HG03025 (cell line): ENCODE data around the gene MDM1.
A peak's percentile ranks its signal among the peaks of the same experiment; 100 is the strongest.

Source experiments
- ATAC-seq: cut with Tn5 transposase; IDR thresholded peaks from one replicate; pipeline ENCODE4 v1.9.1; 2021; ENCODE audit warnings: mild to moderate bottlenecking, moderate library complexity; ENCODE audit not compliant: unreplicated experiment, low FRiP score

The MDM1 gene

DNA sequence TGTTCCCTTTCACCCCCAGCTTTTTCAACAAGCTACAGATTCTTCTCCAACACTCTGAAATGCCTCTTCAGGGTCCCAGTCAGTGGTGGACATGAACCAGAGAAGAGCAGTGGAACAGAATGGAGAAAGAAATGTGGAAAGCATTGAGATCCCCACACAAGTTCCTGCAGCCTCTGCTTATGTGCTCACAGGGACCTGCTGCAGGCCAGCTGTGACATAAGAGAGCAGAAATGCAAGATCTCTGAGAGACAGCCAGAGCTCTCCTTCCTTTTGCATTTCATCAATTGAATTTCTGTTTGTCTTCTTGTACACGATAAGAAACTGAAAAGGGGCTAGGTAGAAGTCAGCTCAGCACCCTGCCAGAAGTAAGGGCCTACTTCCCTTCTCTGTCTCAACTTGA, 6.2 kb downstream of the MDM1 start:
- no peak for ATAC-seq

DNA sequence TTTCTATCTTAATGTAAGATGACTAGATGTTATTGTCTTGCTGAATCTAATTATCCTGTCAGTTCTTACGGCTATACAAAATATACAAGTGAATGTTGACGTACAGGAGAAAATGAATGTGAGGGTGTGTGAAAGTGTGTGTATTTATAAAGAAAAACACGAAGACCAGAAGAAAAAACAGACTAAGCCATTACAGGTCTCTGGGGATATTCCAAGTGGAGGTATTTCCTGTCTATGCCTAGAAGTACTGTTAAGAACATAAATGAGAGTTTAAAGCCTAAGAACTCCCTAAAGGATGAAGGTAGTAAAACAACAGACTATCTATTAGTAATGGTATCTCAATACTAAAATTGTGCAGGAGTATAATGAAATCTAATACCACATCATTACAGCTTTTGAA, 7.6 kb downstream of the MDM1 start:
- no peak for ATAC-seq

DNA sequence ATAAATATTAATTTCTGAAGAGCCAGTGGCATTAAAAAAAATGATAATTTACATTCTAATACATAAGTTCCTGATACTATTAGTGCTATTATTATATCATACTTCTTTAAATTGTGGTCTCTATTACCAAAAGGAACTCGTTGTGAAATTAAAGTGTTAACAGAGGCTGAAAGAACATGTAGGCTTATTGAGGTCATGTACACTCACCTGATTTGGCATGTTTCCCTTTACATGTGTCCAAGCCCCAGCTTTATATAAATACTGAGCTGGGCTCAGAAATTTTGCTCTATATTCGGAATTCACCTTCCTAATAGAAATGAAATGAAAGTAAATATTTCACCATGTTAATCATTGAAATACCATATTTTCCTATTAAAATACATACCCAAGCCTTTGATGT, 11.0 kb downstream of the MDM1 start:
- ATAC-seq, result no peak

DNA sequence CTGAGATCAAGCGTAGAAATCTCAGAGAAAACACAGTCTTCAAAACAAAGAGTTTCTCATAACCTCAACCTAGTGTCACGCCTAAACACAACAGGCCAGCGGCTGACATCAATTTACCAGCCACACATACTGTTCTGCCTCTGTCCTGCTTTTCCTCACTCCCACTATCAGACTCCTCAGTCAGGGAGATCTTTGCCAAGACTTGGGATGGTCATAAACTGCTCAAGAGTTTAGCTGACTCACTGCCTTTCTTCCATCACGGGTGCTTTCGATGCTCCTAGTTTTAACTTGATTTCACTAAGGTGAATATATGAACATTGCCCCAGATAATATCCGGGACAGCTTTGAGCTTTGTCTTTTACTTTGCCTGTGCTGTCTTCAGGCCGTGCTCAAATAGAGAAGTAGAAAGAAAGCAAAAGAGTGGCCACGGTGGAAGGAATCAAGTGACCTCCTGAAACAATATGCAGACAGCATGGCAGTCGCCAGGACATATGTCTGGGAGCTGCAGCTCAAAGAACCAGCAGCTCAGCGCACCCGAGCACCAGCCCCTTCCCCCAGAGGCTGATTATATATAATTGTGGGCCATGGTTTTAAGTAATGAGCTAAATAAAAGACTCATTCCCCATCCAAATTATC, 12.1 kb downstream of the MDM1 start:
- no peak for ATAC-seq

DNA sequence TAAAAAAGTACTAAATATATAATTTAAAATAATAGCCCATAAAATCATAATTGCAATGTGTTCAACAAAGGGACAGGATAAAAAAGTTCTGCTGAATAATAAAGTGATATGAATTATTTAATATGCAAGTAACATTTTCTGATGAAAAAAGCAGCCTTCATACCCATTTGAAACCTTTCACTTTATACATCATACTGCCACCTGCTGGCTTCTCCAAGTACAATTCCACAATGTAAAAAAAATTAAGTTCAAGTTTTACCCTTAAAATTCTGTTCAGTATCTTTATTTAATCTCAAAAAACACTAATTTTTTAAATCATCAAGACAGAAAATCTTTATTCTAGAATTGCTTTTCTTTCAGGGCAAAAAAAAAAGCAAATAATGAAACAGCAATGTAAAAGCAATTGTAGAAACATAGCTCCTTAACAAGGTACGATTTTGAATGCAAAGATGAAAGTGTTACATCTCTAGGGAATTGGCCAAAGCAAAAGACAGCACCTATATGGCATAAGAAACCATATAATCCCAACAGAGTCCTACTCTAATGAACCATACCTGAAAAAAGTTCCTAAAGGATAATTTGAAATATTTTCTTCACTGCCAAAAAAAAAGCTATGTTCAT, 15.0 kb downstream of the MDM1 start:
- no peak for ATAC-seq

DNA sequence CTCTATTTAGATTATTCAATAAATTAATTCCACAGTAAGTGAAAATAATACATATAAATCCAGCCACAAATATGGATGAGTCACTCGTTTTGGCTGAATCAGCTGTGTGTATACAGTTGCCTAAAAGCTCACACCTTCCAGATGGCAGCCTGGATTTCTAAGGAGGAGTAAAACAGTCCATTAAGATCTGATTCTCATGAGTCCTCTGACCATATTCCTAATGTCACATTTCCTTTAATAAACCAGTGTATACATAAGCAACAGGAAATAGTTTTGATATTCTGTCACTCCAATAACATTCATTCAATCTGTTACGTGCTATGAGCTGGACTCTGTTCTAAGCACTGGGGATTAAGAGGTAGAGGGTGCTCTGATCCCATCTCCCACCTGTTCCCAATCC, 21.8 kb downstream of the MDM1 start:
- ATAC-seq, result no peak

DNA sequence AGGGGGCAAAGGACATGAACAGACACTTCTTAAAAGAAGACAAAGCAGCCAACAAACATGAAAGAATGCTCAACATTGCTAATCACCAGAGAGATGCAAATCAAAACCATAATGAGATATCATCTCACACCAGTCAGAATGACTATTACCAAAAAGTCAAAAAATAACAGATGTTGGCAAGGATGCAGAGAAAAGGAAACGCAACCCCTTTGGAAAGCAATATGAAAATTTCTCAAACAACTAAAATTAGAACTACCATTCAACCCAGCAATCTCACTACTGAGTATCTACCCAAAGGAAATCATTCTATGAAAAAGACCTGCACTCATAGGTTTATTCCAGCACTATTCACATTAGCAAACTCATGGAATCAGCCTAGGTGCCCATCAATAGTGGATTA, 25.6 kb downstream of the MDM1 start:
- no peak for ATAC-seq

DNA sequence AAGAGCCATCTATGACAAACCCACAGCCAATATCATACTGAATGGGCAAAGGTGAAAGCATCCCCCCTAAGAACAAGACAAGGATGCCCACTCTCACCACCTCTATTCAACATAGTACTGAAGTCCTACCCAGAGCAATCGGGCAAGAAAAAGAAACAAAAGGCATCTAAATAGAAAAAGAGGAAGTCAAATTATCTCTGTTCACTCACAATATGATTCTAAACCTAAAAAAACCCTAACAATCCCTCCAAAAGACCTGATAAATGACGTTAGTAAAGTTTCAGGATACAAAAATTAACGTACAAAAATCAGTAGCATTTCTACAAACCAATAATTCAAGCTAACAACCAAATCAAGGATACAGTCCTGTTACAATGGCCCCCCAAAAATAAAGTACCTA, 26.9 kb downstream of the MDM1 start:
- ATAC-seq, result no peak

DNA sequence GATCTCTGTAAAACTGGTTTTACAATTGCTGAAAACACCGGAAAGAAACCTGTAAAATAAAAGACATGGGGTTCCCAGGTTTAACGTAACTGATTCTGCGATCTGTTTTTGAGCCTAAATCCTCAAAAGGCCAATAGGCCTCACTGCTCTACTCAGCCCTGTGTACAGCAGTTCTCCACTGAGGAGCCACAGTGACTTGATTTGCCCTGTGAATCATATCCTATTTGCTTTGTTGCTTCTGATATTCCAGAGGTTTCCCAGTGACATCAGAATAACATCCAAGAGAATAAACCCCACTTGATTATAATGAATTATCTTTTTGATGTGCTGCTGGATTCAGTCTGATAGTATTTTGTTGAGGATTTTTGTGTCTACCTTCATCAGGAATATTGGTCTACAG, 27.5 kb downstream of the MDM1 start:
- ATAC-seq, result no peak

DNA sequence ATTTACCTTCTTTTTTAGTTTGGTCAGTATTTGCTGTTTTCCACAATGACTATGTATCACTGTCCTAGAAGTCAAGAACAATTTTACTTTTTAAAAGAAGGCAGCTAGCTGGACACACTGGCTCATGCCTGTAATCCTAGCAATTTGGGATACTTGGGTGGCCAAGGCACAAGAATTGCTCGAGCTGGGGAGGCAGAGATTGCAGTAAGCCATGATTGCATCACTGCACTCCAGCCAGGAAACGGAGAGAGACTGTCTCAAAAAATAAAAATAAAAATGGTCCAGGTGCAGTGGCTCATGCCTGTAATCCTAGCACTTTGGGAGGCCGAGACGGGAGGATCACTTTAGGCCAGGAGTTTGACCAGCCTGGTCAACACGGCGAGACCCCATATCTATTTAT, 28.3 kb downstream of the MDM1 start:
- ATAC-seq, result no peak

DNA sequence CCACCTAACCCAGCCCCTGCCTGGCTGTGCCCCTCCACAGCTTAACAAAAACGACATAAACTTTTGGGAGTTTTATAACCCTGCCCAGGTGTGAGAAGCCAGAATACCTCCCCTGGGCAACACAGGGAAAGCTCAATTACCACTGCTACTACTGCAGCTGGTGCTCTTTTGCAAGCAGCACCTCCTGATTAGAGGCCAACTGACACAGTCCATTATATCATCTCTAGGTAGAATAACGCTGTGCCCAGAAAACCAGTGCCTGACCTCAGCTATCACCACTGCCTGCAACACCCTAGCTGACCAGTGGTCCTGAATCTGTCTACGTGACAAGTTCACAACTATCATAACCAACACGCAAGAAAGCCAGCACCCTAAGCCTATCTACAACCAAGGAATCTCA, 34.2 kb downstream of the MDM1 start:
- ATAC-seq, result no peak

DNA sequence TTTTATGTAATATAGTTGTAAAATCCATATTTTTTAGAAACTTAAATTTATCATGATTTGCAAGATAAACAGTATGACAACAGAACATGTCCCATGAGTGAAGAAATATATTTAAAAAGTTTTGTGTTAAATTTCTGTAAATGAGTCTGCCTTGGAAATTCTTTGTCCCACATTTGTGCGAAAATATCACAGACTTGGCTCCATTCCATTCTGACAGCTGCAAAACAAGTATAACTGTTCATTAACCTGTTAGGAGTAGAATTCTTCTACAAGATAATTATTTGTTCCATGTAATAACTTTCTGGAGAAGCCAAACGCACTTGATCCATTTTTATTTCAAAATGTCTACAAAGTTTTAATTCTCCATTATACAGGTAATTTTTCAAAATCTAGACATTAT, 37.9 kb downstream of the MDM1 start:
- no peak for ATAC-seq

DNA sequence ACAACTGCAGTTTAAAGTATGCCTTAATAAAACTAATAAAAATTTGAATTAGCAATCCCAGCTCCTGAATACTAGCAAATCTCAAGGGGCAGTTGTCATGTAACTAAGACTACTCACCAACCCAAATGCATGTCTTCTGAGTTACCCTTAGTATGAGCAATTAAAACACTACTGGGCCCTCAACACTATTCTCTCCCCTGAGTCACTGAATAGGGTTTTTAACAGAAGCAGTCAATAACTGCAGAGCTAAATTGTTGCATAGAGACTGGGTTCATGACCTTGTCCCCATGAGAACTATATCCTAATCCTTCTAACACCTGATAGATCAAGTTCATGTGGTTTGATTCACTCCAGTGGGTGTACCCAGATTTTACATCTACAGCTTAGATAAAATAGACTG, 38.8 kb downstream of the MDM1 start:
- no peak for ATAC-seq

DNA sequence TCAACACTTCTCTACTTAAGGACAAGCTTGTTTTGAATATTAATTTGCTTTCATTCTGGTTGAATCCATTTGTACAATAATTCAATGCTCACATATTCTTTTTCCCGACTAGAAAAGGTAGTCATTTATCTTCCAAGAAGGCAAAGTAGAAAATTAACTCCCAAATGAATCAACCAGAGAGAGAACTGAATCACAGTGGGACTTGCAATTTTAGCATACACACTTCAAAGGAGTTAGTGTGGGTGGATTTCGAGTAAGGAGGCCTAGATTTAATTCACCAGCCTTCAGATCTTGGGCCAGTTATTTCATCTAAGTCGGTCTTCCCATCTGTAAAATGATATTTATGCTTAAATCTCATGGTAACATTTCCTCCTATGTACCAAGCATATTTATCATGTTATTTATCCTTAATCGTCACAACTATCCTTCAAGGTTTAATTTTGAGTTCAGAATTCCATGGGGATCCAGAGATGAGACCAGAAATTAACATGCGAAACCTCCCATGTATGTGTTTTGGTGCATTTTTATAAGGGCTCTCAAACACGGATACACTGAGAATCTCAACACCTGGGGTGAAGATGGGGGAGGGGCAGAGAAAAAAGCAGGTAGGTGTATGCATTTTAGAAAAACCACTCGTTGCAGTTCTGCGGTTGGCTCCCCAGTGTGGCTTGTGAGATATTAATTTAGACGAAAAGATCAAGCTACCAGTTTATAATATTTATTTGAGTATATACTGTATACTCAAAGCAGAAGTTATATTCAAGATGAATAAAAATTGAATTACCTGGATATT, 39.8 kb downstream of the MDM1 start:
- no peak for ATAC-seq

DNA sequence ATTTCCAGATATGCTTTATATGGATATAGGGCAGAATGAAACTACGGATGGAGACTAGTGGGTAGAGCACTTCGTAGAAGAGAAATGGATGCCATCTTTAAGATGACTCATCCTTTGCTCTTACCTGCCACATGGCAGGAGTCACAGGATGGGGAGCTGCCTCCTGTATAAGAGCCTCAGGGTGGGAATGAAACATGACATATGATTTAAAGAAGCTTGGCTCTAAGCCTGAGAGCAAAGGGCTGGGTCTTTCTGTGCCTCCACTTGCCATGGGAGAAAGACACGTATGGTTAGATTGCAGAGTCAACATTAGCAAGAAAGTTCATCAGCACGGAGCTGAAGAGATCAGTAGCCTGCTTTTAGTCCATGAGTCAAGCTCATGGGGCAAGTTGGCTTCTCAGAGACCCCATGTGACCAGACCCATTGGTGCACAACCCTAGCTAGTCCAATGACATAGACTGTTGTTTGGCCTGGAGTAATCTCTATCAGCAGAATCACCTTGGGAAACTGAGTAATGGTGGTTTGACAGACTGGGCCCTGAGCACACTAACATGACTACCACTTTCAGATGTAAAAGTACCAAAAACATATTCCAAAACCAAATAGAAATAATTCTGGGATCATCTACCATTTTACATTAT, 40.6 kb downstream of the MDM1 start:
- ATAC-seq, result no peak

DNA sequence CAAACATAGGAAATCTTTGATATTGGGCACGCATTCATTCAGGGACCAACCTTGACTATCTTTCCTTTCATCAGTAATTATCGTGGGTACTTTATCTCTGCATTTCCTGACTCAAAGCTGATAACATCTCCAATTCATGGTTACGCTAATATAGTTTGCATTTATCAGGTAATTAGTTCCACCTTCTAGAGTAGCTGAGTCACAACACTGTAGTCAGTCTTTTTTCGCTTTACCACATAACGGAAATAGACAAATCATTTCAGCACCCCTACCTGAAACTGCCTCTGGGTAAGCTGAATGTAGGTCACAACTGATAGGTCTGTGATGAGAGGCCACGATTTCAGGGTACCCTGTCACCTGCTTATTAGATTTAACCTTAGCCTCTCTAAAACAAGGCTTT, 42.0 kb downstream of the MDM1 start:
- ATAC-seq, result peak; percentile 95

DNA sequence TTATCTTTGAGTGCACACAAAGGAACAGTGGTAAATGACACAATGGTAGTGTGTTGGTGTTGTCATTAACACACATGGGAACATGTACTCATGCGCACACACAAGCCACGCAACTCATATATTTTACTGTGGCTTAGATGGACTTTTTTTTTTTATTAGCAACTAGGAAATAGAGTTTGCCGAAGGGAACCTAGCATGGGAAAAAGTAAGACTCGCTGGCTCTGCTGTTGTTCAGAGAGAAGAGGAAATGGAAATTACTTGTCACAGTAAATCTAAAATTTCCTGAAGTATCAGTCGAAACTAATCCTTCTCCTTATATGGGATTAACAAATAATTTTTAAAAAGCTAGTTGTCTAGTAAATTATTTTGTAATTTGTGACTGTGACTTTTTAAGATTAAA, 45.1 kb downstream of the MDM1 start:
- ATAC-seq, result no peak

DNA sequence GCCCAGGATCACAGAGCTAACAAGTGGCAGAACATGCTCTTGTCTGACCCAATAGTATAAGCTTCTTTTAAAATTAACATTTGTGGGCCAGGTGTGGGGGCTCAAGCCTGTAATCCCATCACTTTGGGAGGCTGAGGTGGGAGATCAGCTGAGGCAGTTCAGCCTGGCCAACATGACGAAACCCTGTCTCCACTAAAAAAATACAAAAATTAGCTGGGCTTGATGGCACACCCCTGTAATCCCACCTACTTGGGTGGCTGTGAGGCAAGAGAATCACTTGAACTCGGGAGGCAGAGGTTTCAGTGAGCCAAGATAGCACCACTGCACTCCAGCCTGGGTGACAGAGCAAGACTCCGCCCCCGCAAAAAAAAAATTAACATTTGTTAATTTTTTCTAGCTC, 45.8 kb downstream of the MDM1 start:
- ATAC-seq, result no peak

DNA sequence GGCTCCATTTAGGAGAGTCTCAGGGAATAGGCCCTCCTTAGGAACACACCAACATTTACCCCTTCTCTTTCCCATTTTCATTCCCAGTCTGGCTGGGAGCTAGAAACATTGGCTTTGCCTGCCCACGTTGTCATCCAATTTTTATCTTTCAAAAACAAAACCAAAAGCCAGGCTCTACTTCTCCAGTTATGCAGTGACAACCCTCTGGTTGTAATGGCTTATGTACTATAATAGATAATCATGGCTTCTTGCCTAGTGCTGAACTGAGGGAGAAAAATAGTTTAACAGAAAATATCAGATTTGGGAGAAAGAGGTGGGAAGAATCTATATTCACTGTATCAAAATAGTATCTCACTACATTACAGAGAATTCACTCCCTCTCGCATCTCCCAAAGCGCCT, 46.6 kb downstream of the MDM1 start:
- no peak for ATAC-seq

DNA sequence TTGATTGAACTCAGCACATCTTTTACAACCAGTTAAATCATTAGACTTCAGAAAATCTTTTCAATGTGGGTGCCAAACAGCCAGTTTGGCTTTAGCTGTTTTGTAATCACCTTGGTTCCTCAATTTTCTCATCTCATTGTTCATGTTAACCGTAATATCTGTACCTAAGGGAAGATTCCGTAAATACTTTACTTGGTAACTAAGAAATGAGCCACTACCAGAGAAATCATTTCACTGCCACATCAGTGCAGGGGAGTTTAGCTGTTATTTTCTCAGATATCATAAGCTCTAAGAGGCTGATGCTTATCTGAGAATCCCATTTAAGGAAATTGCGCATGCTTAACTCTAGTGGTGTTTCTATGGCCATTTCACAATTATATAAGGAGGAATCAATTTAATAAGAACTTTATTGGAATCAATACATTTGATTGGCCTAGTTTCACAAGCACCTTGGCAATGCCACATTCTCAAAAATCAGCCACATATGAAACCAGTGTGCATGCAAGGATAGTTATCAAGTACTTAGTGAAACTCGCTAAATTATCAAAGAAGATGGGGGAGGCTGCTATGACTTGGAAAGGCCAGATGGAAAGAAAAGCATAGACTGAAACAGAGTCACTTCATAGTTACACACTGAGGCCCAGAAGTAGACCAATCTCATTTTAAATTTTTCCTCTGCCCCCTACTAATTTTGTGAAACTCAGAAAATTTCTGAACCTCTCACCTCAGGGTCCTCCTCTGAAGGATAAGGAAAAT, 50.7 kb downstream of the MDM1 start:
- no peak for ATAC-seq

DNA sequence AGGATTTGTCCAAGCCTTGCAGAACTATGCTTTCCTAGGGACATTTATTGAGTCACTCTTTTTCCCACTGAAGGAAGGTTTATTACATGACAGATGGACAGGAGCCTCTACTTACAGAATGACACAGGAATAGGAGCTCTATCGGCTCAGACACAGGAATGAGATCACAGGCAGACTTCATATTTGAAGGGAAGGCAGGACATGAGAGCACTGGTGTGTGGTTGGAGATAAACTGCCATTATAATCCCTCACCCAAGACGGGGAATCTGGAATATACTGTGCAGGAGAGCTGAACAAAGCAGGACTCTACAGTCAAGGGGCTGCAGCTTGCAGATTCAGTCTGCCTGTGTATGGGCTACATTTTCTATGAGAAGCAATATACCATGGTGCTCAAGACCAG, 51.9 kb downstream of the MDM1 start:
- no peak for ATAC-seq
